H1 (cell line): Measurements from ENCODE around the gene TFG. TPM values are rescaled to one million over a fixed set of nuclear protein-coding genes. Genes with fewer than 3 reads are reported as not detected.

ENCODE experiments used
- CTCF ChIA-PET: fragments of 300-600 bp; sonication (Branson Sonifier 250); formaldehyde crosslinking; loops from one replicate; lab custom pipeline; 2021; ENCODE audit not compliant: partially characterized antibody; lab: Charles Lee
- POLR2A ChIA-PET: fragments of 300-600 bp; sonication (Branson Sonifier 250); formaldehyde crosslinking; loops from one replicate; lab custom pipeline; 2021; ENCODE audit warnings: inconsistent platforms; ENCODE audit not compliant: partially characterized antibody; lab: Charles Lee
- DNase-seq, 2 experiments: peaks; one replicate each; pipeline versions ENCODE4 v3.0.0 to v3.0.0-alpha.2; 2010 to 2022; ENCODE audit warnings: low spot score in 2 of 2, low read depth in 1 of 2, mixed read lengths in 1 of 2
- FAIRE-seq: peaks from 2 replicates; lab custom pipeline; 2011; peaks lifted over from hg19 to GRCh38; lab: Jason Lieb, UNC
- H2AFZ ChIP-seq: 2 replicates; pipeline ENCODE4 v1.8.1; 2012; ENCODE audit warnings: low read length, inconsistent platforms
- H2AK5ac ChIP-seq: 2 replicates; pipeline ENCODE4 v1.6.1; 2013; ENCODE audit warnings: low read depth, low read length
- H2BK120ac ChIP-seq: replicated peaks from 2 replicates; pipeline ENCODE3; 2013; ENCODE audit warnings: low read depth, low read length, inconsistent platforms
- H2BK12ac ChIP-seq: 2 replicates; pipeline ENCODE4 v1.6.1; 2013; ENCODE audit warnings: low read depth, low read length
- H2BK15ac ChIP-seq: 2 replicates; pipeline ENCODE4 v1.6.1; 2013; ENCODE audit warnings: low read length
- H2BK20ac ChIP-seq: 2 replicates; pipeline ENCODE4 v1.6.1; 2013; ENCODE audit warnings: low read length
- H2BK5ac ChIP-seq: 2 replicates; pipeline ENCODE4 v1.6.1; 2013; ENCODE audit warnings: low read depth, low read length
- H3K14ac ChIP-seq: 2 replicates; pipeline ENCODE4 v1.6.1; 2013; ENCODE audit warnings: inconsistent platforms; ENCODE audit not compliant: insufficient read length
- H3K18ac ChIP-seq: 2 replicates; pipeline ENCODE4 v1.6.1; 2013; ENCODE audit warnings: low read length; ENCODE audit errors: extremely low read depth
- H3K23ac ChIP-seq: 2 replicates; pipeline ENCODE4 v1.6.1; 2013; ENCODE audit warnings: inconsistent platforms; ENCODE audit not compliant: insufficient read length
- H3K23me2 ChIP-seq: 2 replicates; pipeline ENCODE4 v1.6.1; 2013; ENCODE audit warnings: low read depth, low read length
- H3K27ac ChIP-seq: 2 replicates; pipeline ENCODE4 v1.6.1; 2011; ENCODE audit warnings: low read depth, low read length, inconsistent platforms
- H3K27me3 ChIP-seq, 4 experiments: replicated peaks in 1 of 4; 1 replicate in 1 of 4; 2 replicates in 3 of 4; pipeline versions ENCODE4 v1.6.1 to v1.8.1; 2011 to 2013; ENCODE audit warnings: low read length in 3 of 4, mild to moderate bottlenecking in 3 of 4, inconsistent platforms in 2 of 4, mixed read lengths in 2 of 4, moderate library complexity in 1 of 4; ENCODE audit not compliant: control insufficient read depth in 3 of 4, insufficient read depth in 3 of 4; ENCODE audit errors: extremely low read depth in 1 of 4
- H3K36me3 ChIP-seq, 4 experiments: 2 replicates each; pipeline versions ENCODE4 v1.6.1 to v1.8.1; 2011 to 2013; ENCODE audit warnings: mild to moderate bottlenecking in 4 of 4, low read length in 3 of 4, moderate library complexity in 2 of 4, control low read depth in 1 of 4, inconsistent platforms in 1 of 4; ENCODE audit not compliant: insufficient read depth in 4 of 4, control insufficient read depth in 2 of 4
- H3K4ac ChIP-seq: replicated peaks from 2 replicates; pipeline ENCODE3; 2013; ENCODE audit warnings: low read length, low read depth, mixed read lengths, inconsistent platforms; ENCODE audit not compliant: insufficient read length
- H3K4me1 ChIP-seq, 4 experiments: replicated peaks in 1 of 4; 1 replicate in 1 of 4; 2 replicates in 3 of 4; pipeline versions ENCODE4 v1.6.1 to v1.8.1; 2011 to 2013; ENCODE audit warnings: low read length in 3 of 4, inconsistent platforms in 2 of 4, mixed read lengths in 1 of 4; ENCODE audit not compliant: insufficient read depth in 4 of 4, control insufficient read depth in 3 of 4
- H3K4me2 ChIP-seq, 2 experiments: 2 replicates each; pipeline versions ENCODE4 v1.6.1 to v1.8.1; 2011 to 2013; ENCODE audit warnings: low read depth in 2 of 2, low read length in 2 of 2, control low read depth in 1 of 2, inconsistent platforms in 1 of 2, mild to moderate bottlenecking in 1 of 2; ENCODE audit not compliant: insufficient read depth in 1 of 2
- H3K4me3 ChIP-seq, 4 experiments: fragments of 200-600, 300-600 bp in 1 of 4; sonication (generic), shearing (Covaris generic), sonication (Bioruptor Twin) in 1 of 4; 2 replicates each; pipeline versions ENCODE4 v1.5.1 to v1.8.1; 2011 to 2016; ENCODE audit warnings: low read length in 4 of 4, low read depth in 3 of 4, control low read depth in 2 of 4, inconsistent platforms in 2 of 4, mild to moderate bottlenecking in 2 of 4, mixed read lengths in 1 of 4, moderate library complexity in 1 of 4; ENCODE audit not compliant: insufficient read depth in 2 of 4; ENCODE audit errors: extremely low read depth in 1 of 4
- H3K56ac ChIP-seq: replicated peaks from 2 replicates; pipeline ENCODE3; 2013; ENCODE audit warnings: low read depth, mild to moderate bottlenecking, mixed read lengths, low read length, inconsistent platforms; ENCODE audit not compliant: insufficient read length
- H3K79me1 ChIP-seq: 2 replicates; pipeline ENCODE4 v1.6.1; 2013; ENCODE audit warnings: low read depth, low read length, control low read depth
- H3K79me2 ChIP-seq, 2 experiments: 2 replicates each; pipeline versions ENCODE4 v1.6.1 to v1.8.1; 2012 to 2013; ENCODE audit warnings: low read length in 2 of 2, mild to moderate bottlenecking in 2 of 2, inconsistent platforms in 1 of 2; ENCODE audit not compliant: insufficient read depth in 2 of 2, control insufficient read depth in 1 of 2
- H3K9ac ChIP-seq, 4 experiments: replicated peaks in 1 of 4; 1 replicate in 1 of 4; 2 replicates in 3 of 4; pipeline versions ENCODE4 v1.6.1 to v1.8.1; 2011 to 2013; ENCODE audit warnings: low read depth in 3 of 4, low read length in 3 of 4, control low read depth in 2 of 4, mild to moderate bottlenecking in 2 of 4, moderate library complexity in 2 of 4, inconsistent platforms in 1 of 4; ENCODE audit errors: extremely low read depth in 1 of 4
- H3K9me3 ChIP-seq, 2 experiments: 2 replicates each; pipeline versions ENCODE4 v1.6.1 to v1.8.1; 2012 to 2013; ENCODE audit warnings: mild to moderate bottlenecking in 2 of 2, moderate library complexity in 2 of 2, control low read depth in 1 of 2, inconsistent platforms in 1 of 2, low read depth in 1 of 2, low read length in 1 of 2, mixed read lengths in 1 of 2; ENCODE audit not compliant: insufficient read depth in 2 of 2
- H4K20me1 ChIP-seq, 2 experiments: replicated peaks in 1 of 2; 2 replicates each; pipeline versions ENCODE3 to v1.8.1; 2011 to 2013; ENCODE audit warnings: inconsistent platforms in 2 of 2, low read length in 2 of 2, mild to moderate bottlenecking in 1 of 2; ENCODE audit not compliant: insufficient read depth in 2 of 2, control insufficient read depth in 1 of 2
- H4K5ac ChIP-seq: 2 replicates; pipeline ENCODE4 v1.6.1; 2013; ENCODE audit warnings: low read length, low read depth, mixed read lengths, inconsistent platforms; ENCODE audit not compliant: insufficient read length
- H4K8ac ChIP-seq: 2 replicates; pipeline ENCODE4 v1.8.0; 2013; ENCODE audit warnings: mild to moderate bottlenecking, moderate library complexity, low read length, inconsistent platforms; ENCODE audit not compliant: insufficient read depth; ENCODE audit errors: extremely low read depth
- H4K91ac ChIP-seq: replicated peaks from 2 replicates; pipeline ENCODE3; 2013; ENCODE audit warnings: low read length, mixed read lengths, inconsistent platforms; ENCODE audit not compliant: insufficient read length
- BACH1 ChIP-seq: IDR thresholded peaks from 2 replicates; pipeline ENCODE4 v1.6.1; 2012; ENCODE audit warnings: low read length, improper control_type of control experiment
- BCL11A ChIP-seq, 2 experiments: IDR thresholded peaks; one replicate each; pipeline ENCODE4 v1.6.1; 2011; ENCODE audit warnings: low read depth in 2 of 2, low read length in 2 of 2, mild to moderate bottlenecking in 2 of 2
- CEBPB ChIP-seq: IDR thresholded peaks from 2 replicates; pipeline ENCODE4 v1.6.1; 2012; ENCODE audit warnings: low read depth, low read length
- CHD2 ChIP-seq: IDR thresholded peaks from 2 replicates; pipeline ENCODE4 v1.6.1; 2012; ENCODE audit warnings: low read length, improper control_type of control experiment
- CTBP2 ChIP-seq: IDR thresholded peaks from 2 replicates; pipeline ENCODE4 v1.7.0; 2011; ENCODE audit warnings: borderline replicate concordance, mild to moderate bottlenecking, moderate library complexity, mixed read lengths, low read length; ENCODE audit not compliant: insufficient read depth, insufficient read length
- EZH2 ChIP-seq: fragments of 200-600 bp; sonication (generic); IDR thresholded peaks from 2 replicates; pipeline ENCODE4 v1.7.1; 2012; ENCODE audit warnings: low read depth, mild to moderate bottlenecking, moderate library complexity, low read length, inconsistent platforms; ENCODE audit not compliant: severe bottlenecking
- HDAC6 ChIP-seq: IDR thresholded peaks from one replicate; pipeline ENCODE4 v1.7.1; 2012; ENCODE audit warnings: low read depth, mild to moderate bottlenecking, inconsistent platforms, low read length, moderate library complexity
- JUND ChIP-seq: IDR thresholded peaks from 2 replicates; pipeline ENCODE4 v1.6.1; 2011; ENCODE audit warnings: mild to moderate bottlenecking, improper control_type of control experiment, low read length
- PHF8 ChIP-seq: fragments of 200-600 bp; sonication (generic); conservative IDR thresholded peaks from 2 replicates; pipeline ENCODE4 v1.7.1; 2012; ENCODE audit warnings: low read depth, mild to moderate bottlenecking, inconsistent platforms, low read length, moderate library complexity
- SP1 ChIP-seq: IDR thresholded peaks from 2 replicates; pipeline ENCODE4 v1.6.1; 2011; ENCODE audit warnings: low read depth, low read length
- WGBS, 2 experiments: shearing (Covaris generic) in 1 of 2; methylation state at CpG; one replicate each; pipeline versions ENCODE4 v1.1.6 to v1.1.7; 2013 to 2015; ENCODE audit warnings: low lambda C conversion rate in 2 of 2, mixed read lengths in 2 of 2, inconsistent platforms in 1 of 2, low coverage in 1 of 2, missing lambda C conversion rate in 1 of 2; ENCODE audit not compliant: insufficient replicate concordance in 2 of 2, insufficient coverage in 1 of 2, insufficient read length in 1 of 2; ENCODE audit errors: extremely low coverage in 1 of 2, missing lambda C conversion rate in 1 of 2; 5-methylcytosine and 5-hydroxymethylcytosine counted together
- polyA plus RNA-seq, 7 experiments: library from polyadenylated mRNA; depleted of rRNA in 3 of 7; stranded (reverse) in 5 of 7; unstranded in 2 of 7; fragments of >200 nt in 5 of 7; fragments of 200-250 nt in 2 of 7; gene quantifications; 1 replicate in 5 of 7; 2 replicates in 1 of 7; 4 replicates in 1 of 7; pipeline versions ENCODE4 v1.2.1 to v1.2.3, GENCODE V29; 2011 to 2013; ENCODE audit warnings: missing spikeins in 2 of 7, mixed read lengths in 2 of 7
- total RNA-seq: library from RNA; stranded (reverse); fragmentation: NEBNext Ultra II Directional; extraction: Animal tissue kit (Norgen Biotek cat#: 25700); gene quantifications from 2 replicates; pipeline ENCODE4 v1.2.1, GENCODE V29; 2021

The TFG gene
- total and polyA plus RNA-seq, 2 of the 8 experiments (the other 6 are each of a cell fraction or from before 2014, with no cell fraction given): 81.9 to 98.4 TPM

- H3K18ac ChIP-seq: no peak overlapping the region
- H3K79me1 ChIP-seq: peaks cover 2% of the 10 kb centered on the region; the same call in 1 of the 2 replicates
- H4K5ac ChIP-seq: no peak overlapping the region
- H3K14ac ChIP-seq: no peak overlapping the region
- DNase-seq (no peak), FAIRE-seq (no peak)
- ChIA-PET CTCF (interaction anchor here (1.0 to 1.3 kb wide), 2 partner anchors 20 to 30 kb away, joined by 3 read pairs; no protein-coding TSS in a partner anchor), POLR2A (interaction anchor here (1.3 kb wide), 1 partner anchor 8 kb away, joined by 3 read pairs; the partner anchor contains the start of gene TFG)
- no peak overlapping the region for H2AK5ac ChIP-seq
- WGBS, 2 experiments: 88% methylated on average over 2 of the region's 2 CpGs; no CpG with 5 or more reads in 1 of the 2 experiments
- peaks cover 16 to 93% of the 10 kb centered on the region in 2 experiments; a peak in 3 of 4 replicates for H3K79me2 ChIP-seq
- H4K91ac ChIP-seq: no peak overlapping the region
- H3K56ac ChIP-seq: no peak overlapping the region
- H3K23me2 ChIP-seq: no peaks in the 10 kb centered on the region
- no peak overlapping the region for H2BK5ac ChIP-seq
- no peaks in the 10 kb centered on the region for H3K9me3 ChIP-seq
- H2BK12ac ChIP-seq: no peak overlapping the region
- no peak for TF ChIP-seq CEBPB
- no peak for TF ChIP-seq PHF8
- no peak for TF ChIP-seq JUND
- TF ChIP-seq CTBP2: no peak
- no peak for TF ChIP-seq BACH1
- TF ChIP-seq SP1: no peak
- TF ChIP-seq CHD2: no peak
- no peak for TF ChIP-seq EZH2
- no peak for TF ChIP-seq HDAC6
- TF ChIP-seq BCL11A (IDR thresholded peaks at IDR 0.05; ENCODE audit: low read depth in 2 of 2, low read length in 2 of 2): no peak
- no peak overlapping the region for H2BK20ac ChIP-seq
- H3K23ac ChIP-seq: no peak overlapping the region
- no peaks in the 10 kb centered on the region for H3K4me1 ChIP-seq
- H4K8ac ChIP-seq: no peak overlapping the region
- no peak overlapping the region for H2BK15ac ChIP-seq
- no peak overlapping the region for H3K4ac ChIP-seq
- peaks cover 2 to 7% of the 10 kb centered on the region in 2 experiments for H4K20me1 ChIP-seq
- no peak overlapping the region for H3K4me3 ChIP-seq
- H2AFZ ChIP-seq: no peak overlapping the region
- no peak overlapping the region for H3K27ac ChIP-seq
- H3K4me2 ChIP-seq: no peak overlapping the region
- H3K9ac ChIP-seq: no peak overlapping the region
- H3K27me3 ChIP-seq: no peaks in the 10 kb centered on the region
- H2BK120ac ChIP-seq: no peak overlapping the region
- H3K36me3 ChIP-seq: peaks cover 6 to 41% (median 15%) of the 10 kb centered on the region in 4 experiments
These were observed 7.8 kb downstream of the TFG start for GRCh38 chr3:100717063-100717462.
